NB4 (cell line): Measurements from ENCODE around the gene PCNX2.

Experiments used
- CTCF ChIP-seq: IDR thresholded peaks from one replicate; pipeline ENCODE4 v1.5.1; 2012; ENCODE audit warnings: low read depth, low read length
- MYC ChIP-seq: IDR thresholded peaks from 2 replicates; pipeline ENCODE4 v1.6.1; 2011; ENCODE audit warnings: low read depth, low read length

DNA sequence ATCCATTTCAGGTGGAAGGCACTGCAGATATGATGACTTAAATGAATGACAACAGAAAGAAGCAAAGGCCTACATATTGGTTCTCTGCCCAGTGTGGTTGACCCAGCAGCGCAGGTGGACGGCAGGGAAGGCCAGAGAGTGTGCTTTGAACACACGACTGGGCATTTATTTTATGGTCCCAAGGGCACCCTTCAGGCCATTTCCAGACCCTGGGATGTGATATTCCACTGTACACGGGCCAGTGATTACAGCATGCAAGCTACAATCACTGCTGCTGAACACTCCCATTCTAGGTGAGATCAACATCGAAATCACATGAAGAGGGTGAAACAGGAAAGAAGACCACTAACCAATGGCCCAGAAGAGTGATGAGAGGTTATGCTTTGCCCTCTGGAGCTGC, 33.8 kb downstream of the PCNX2 start:
- TF ChIP-seq CTCF = no peak
- no peak for TF ChIP-seq MYC
